ENCODE data around the gene KPTN. TPM values are rescaled to one million over a fixed set of nuclear protein-coding genes. Genes with fewer than 3 reads are reported as not detected.

KPTN gene
- total RNA-seq (ENCODE audit: unreplicated experiment) = 12.0 TPM
- long read RNA-seq, partial matches to known transcripts = 0 of 6 reads
- long read RNA-seq, other reads (novel, unspliced or antisense) = 3 of 6 reads

GRCh38 chr19:47483800-47484690, at the start of gene KPTN:
KPTN (minus strand) TSS chr19:47484219; CDS start chr19:47484160, 59 bp downstream.
- peak within 1 kb of the TSS; percentile 96 for H3K4me3 Mint-ChIP-seq (ENCODE audit: unreplicated experiment)
- H3K27ac Mint-ChIP-seq (ENCODE audit: unreplicated experiment) = peak within 1 kb of the TSS; percentile 97
- peaks cover 7% of the 10 kb centered on the region for H3K4me1 Mint-ChIP-seq (ENCODE audit: unreplicated experiment)
- peak; percentile 91 for DNase-seq (ENCODE audit: low spot score)
- TF ChIP-seq CTCF (IDR thresholded peaks at IDR 0.05; ENCODE audit: unreplicated experiment) = peak; percentile 97
- peaks cover 9% of the 10 kb centered on the region for H3K27me3 Mint-ChIP-seq (ENCODE audit: unreplicated experiment)
- H3K36me3 Mint-ChIP-seq (ENCODE audit: low read depth, unreplicated experiment) = peaks cover 9% of the 10 kb centered on the region
- no peaks in the 10 kb centered on the region for H3K9me3 Mint-ChIP-seq (ENCODE audit: unreplicated experiment)

GRCh38 chr19:47531640-47532387, 47.8 kb upstream of the KPTN start:
- Mint-ChIP-seq H3K36me3 (ENCODE audit: low read depth, unreplicated experiment) (peaks cover 4% of the 10 kb centered on the region), H3K4me1 (ENCODE audit: unreplicated experiment) (no peaks in the 10 kb centered on the region), H3K4me3 (ENCODE audit: unreplicated experiment) (no peak overlapping the region), H3K27me3 (ENCODE audit: unreplicated experiment) (peaks cover 1% of the 10 kb centered on the region), H3K27ac (ENCODE audit: unreplicated experiment) (no peak overlapping the region), H3K9me3 (ENCODE audit: unreplicated experiment) (no peaks in the 10 kb centered on the region)
- no peak for TF ChIP-seq CTCF (IDR thresholded peaks at IDR 0.05; ENCODE audit: unreplicated experiment)
- no peak for DNase-seq (ENCODE audit: low spot score)

GRCh38 chr19:47529018-47529742, 45.2 kb upstream of the KPTN start:
- no peak for DNase-seq (ENCODE audit: low spot score)
- Mint-ChIP-seq H3K36me3 (ENCODE audit: low read depth, unreplicated experiment) (no peaks in the 10 kb centered on the region), H3K9me3 (ENCODE audit: unreplicated experiment) (no peaks in the 10 kb centered on the region), H3K27ac (ENCODE audit: unreplicated experiment) (no peak overlapping the region), H3K27me3 (ENCODE audit: unreplicated experiment) (no peaks in the 10 kb centered on the region), H3K4me1 (ENCODE audit: unreplicated experiment) (no peaks in the 10 kb centered on the region), H3K4me3 (ENCODE audit: unreplicated experiment) (no peak overlapping the region)
- TF ChIP-seq CTCF (IDR thresholded peaks at IDR 0.05; ENCODE audit: unreplicated experiment) = no peak

GRCh38 chr19:47526798-47527197, 42.8 kb upstream of the KPTN start:
- Mint-ChIP-seq H3K36me3 (ENCODE audit: low read depth, unreplicated experiment) (no peaks in the 10 kb centered on the region), H3K27ac (ENCODE audit: unreplicated experiment) (no peak overlapping the region), H3K4me3 (ENCODE audit: unreplicated experiment) (no peak overlapping the region), H3K9me3 (ENCODE audit: unreplicated experiment) (no peaks in the 10 kb centered on the region), H3K4me1 (ENCODE audit: unreplicated experiment) (peaks cover 10% of the 10 kb centered on the region), H3K27me3 (ENCODE audit: unreplicated experiment) (no peaks in the 10 kb centered on the region)
- no peak for TF ChIP-seq CTCF (IDR thresholded peaks at IDR 0.05; ENCODE audit: unreplicated experiment)
- DNase-seq (ENCODE audit: low spot score) = no peak
